Transverse colon (tissue), 4 donors: ENCODE data around the gene PPIG.

Experiments used
- CTCF ChIP-seq, 5 experiments: fragments of 200-600 bp in 3 of 5; fragments of 450-650 bp in 2 of 5; sonication (generic) in 3 of 5; IDR thresholded peaks; 1 replicate in 2 of 5; 2 replicates in 3 of 5; pipeline ENCODE4 v1.5.1; 2016 to 2017; ENCODE audit warnings: antibody characterized with exemption in 5 of 5, inconsistent platforms in 3 of 5, mild to moderate bottlenecking in 2 of 5, moderate library complexity in 1 of 5
- POLR2A ChIP-seq: fragments of 450-650 bp; IDR thresholded peaks from one replicate; pipeline ENCODE4 v1.6.1; 2016; ENCODE audit warnings: antibody characterized with exemption, mild to moderate bottlenecking, moderate library complexity
- POLR2AphosphoS5 ChIP-seq, 3 donors: sonication (generic); formaldehyde crosslinking; IDR thresholded peaks; one replicate each; pipeline ENCODE4 v1.6.1; 2016; ENCODE audit warnings: antibody characterized with exemption in 3 of 3

- TF ChIP-seq POLR2A: no peak
- TF ChIP-seq CTCF (IDR thresholded peaks at IDR 0.05): no peak
- TF ChIP-seq POLR2AphosphoS5 (IDR thresholded peaks at IDR 0.05): no peak
Observed at GRCh38 chr2:169637620-169638019, 53.5 kb downstream of the PPIG start.
